ENCODE results near the gene HSPB7. TPM values are rescaled to one million over a fixed set of nuclear protein-coding genes. Genes with fewer than 3 reads are reported as not detected.
"Not testable (repeated sequence)": the region's sequence is repeated elsewhere in the genome, so short reads cannot be mapped to it uniquely, and the experiment has no call there.

Gene HSPB7
- total RNA-seq, 2 experiments from 2014 or later = not detected

DNA sequence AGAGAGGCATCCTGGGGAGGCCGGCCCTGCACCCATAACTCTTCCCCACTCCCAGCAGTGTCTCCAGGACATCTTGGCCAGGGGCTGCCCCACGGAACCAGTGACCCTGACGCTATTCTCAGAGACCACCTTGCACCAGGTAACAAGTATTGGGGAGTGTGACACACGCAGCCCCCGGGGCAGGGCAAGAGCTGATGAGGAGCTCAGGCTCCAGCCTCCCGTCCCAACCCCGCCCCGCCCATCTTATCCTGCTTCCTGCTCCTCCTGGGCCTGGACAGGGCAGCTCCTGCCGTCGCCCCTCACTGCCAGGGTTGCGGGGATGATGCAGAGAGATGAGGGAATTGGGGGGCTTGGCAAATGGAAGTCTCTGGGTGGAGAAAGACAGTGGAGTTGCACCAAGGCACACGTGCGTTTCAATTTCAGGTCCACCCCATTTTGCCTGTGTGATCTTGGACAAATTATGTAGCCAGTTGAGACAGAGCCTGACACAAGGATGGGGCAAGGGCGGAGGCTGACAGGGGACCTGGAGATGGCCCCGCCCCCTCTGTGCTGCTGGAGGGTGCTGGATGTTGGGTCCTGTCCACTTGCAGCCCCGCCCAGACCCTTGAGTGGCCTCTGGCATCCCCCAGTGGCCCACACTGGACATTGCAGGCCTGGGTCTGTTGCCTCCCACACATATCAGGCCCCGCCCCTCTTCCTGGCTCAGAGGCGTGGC is 14.7 kb upstream of the HSPB7 start:
- no peaks in the 10 kb centered on the region for H3K9me3 Mint-ChIP-seq
- TF ChIP-seq CTCF (IDR thresholded peaks at IDR 0.05) = peak; percentile 79
- peaks cover 3% of the 10 kb centered on the region for H3K4me1 Mint-ChIP-seq (ENCODE audit: low read depth)
- ChIA-PET POLR2A (no interaction called here), CTCF (interaction anchor here (0.6 to 1.6 kb wide), 5 partner anchors 20 to 241 kb away, joined by 3 to 9 read pairs (median 3); no protein-coding TSS in a partner anchor)
- no peak overlapping the region for H3K4me3 Mint-ChIP-seq
- ATAC-seq = peak; percentile 100
- intact Hi-C loops (cut with micrococcal nuclease) = no loop called here
- no peak overlapping the region for H3K27ac Mint-ChIP-seq
- peaks cover 18% of the 10 kb centered on the region for H3K27me3 Mint-ChIP-seq
- peak; percentile 83 for DNase-seq
- H3K36me3 Mint-ChIP-seq (ENCODE audit: low read depth) = no peaks in the 10 kb centered on the region

GRCh38 chr1:16031551-16031950 is 13.7 kb upstream of the HSPB7 start:
- Mint-ChIP-seq H3K9me3 (no peaks in the 10 kb centered on the region), H3K4me3 (no peak overlapping the region), H3K4me1 (ENCODE audit: low read depth) (peaks cover 3% of the 10 kb centered on the region), H3K27ac (no peak overlapping the region), H3K36me3 (ENCODE audit: low read depth) (no peaks in the 10 kb centered on the region), H3K27me3 (peaks cover 18% of the 10 kb centered on the region)
- ATAC-seq (no peak), DNase-seq (no peak)
- ChIA-PET CTCF (no interaction called here), POLR2A (no interaction called here)
- intact Hi-C loops (cut with micrococcal nuclease) = no loop called here
- TF ChIP-seq CTCF (IDR thresholded peaks at IDR 0.05) = no peak

GRCh38 chr1:16029288-16029687 is 11.4 kb upstream of the HSPB7 start:
- Mint-ChIP-seq H3K9me3 (no peaks in the 10 kb centered on the region), H3K27ac (no peak overlapping the region), H3K4me1 (ENCODE audit: low read depth) (peaks cover 3% of the 10 kb centered on the region), H3K27me3 (peaks cover 18% of the 10 kb centered on the region), H3K36me3 (ENCODE audit: low read depth) (no peaks in the 10 kb centered on the region), H3K4me3 (no peak overlapping the region)
- CTCF ChIA-PET = no interaction called here
- ATAC-seq = no peak
- intact Hi-C loops (cut with micrococcal nuclease) = no loop called here
- no peak for DNase-seq
- TF ChIP-seq CTCF (IDR thresholded peaks at IDR 0.05) = no peak
- POLR2A ChIA-PET = no interaction called here

DNA sequence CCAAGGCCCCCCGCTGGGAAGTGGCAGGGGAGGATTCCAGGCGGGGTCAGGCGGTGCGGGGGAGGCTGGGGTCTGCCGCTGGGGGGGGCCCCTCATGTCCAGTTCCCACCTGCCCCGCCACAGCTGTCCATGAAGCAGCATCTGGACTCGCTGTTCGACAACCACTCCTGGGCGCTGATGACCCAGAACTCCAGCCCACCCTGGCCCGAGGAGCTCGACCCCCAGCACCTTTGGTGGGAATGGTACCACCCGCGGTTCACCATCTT is 11.1 kb upstream of the HSPB7 start:
- H3K4me1 Mint-ChIP-seq (ENCODE audit: low read depth); H3K9me3 Mint-ChIP-seq; H3K4me3 Mint-ChIP-seq; POLR2A ChIA-PET; DNase-seq; intact Hi-C loops (cut with micrococcal nuclease); ATAC-seq; H3K27ac Mint-ChIP-seq; CTCF ChIA-PET; H3K36me3 Mint-ChIP-seq (ENCODE audit: low read depth): not testable (repeated sequence)
- peaks cover 18% of the 10 kb centered on the region for H3K27me3 Mint-ChIP-seq

DNA sequence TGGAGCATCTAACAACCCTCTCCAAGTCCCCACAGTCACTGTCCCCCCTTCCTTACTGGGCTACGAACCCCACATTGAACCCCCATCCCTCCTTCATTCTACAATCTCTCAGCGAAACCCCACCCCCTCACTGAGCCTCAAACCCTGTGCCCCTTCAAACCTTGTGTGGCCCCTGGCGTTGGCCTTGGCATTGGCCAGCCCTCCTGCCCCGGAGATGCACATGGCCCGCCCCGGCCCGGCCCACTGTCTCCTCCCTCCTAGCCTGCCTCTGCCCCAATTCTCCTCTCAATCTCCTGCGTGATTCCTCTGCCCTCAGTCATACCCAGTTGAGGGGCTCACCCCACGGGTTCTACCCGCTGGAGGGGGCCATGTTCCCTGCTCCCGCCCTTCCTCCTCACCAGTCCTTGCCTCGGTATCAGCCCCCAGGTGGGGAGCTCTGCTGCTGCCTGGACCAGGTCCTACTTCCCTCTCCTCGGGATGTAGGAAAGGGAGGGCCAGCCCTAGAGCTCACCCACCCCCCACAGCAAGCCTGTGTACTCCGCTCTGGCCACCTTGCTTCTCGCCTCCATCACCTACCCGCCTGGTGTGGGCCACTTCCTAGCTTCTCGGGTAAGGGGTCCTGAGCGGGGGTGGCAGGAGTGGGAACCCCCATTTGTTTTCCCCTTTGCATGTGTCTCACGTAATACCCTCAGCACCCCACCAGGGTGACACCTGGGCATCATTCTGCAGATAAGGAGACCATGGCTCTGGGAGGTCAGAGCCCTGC is 10.6 kb upstream of the HSPB7 start:
- ChIA-PET CTCF (no interaction called here), POLR2A (no interaction called here)
- intact Hi-C loops (cut with micrococcal nuclease) = no loop called here
- H3K9me3 Mint-ChIP-seq = no peaks in the 10 kb centered on the region
- peaks cover 3% of the 10 kb centered on the region for H3K4me1 Mint-ChIP-seq (ENCODE audit: low read depth)
- TF ChIP-seq CTCF (IDR thresholded peaks at IDR 0.05) = no peak
- no peak overlapping the region for H3K27ac Mint-ChIP-seq
- H3K4me3 Mint-ChIP-seq = no peak overlapping the region
- no peaks in the 10 kb centered on the region for H3K36me3 Mint-ChIP-seq (ENCODE audit: low read depth)
- DNase-seq (no peak), ATAC-seq (no peak)
- H3K27me3 Mint-ChIP-seq = peaks cover 18% of the 10 kb centered on the region

Data from activated CD8-positive, alpha-beta T cell treated with anti-CD3 and anti-CD28 coated beads for 36 hours (primary cell).